ENCODE measurements around the gene SPOUT1. TPM values are rescaled to one million over a fixed set of nuclear protein-coding genes. Genes with fewer than 3 reads are reported as not detected.

Gene SPOUT1
- total and polyA plus RNA-seq, 2 of the 13 experiments (the other 11 are each of a cell fraction or from before 2014, with no cell fraction given): 39.0 to 45.8 TPM

- TF ChIP-seq ZNF646 (CRISPR knock-in tag; IDR thresholded peaks at IDR 0.05) (no peak), SP4 (CRISPR knock-in tag; IDR thresholded peaks at IDR 0.05) (peak; percentile 93), NPAS2 (CRISPR knock-in tag; IDR thresholded peaks at IDR 0.05; ENCODE audit: borderline replicate concordance) (no peak), ZSCAN20 (CRISPR knock-in tag; IDR thresholded peaks at IDR 0.05; ENCODE audit: borderline replicate concordance) (peak; percentile 81; the same call in 1 of the 2 replicates), TBP (CRISPR knock-in tag; IDR thresholded peaks at IDR 0.05) (no peak), IKZF4 (CRISPR knock-in tag; IDR thresholded peaks at IDR 0.05; ENCODE audit: borderline replicate concordance, low read depth, not compliant biosample characterization) (no peak), LRRFIP1 (CRISPR knock-in tag; conservative IDR thresholded peaks at IDR 0.05) (no peak), SIN3A (IDR thresholded peaks at IDR 0.05; ENCODE audit: borderline replicate concordance, low read depth, low read length) (peak; percentile 62; the same call in 1 of the 2 replicates), SSRP1 (CRISPR knock-in tag; IDR thresholded peaks at IDR 0.05) (no peak), AHR (CRISPR knock-in tag; IDR thresholded peaks at IDR 0.05) (0 out of 2 replicates have a peak, but pooled peaks have one; percentile 21), ZBTB37 (CRISPR knock-in tag; IDR thresholded peaks at IDR 0.05) (no peak), XRCC5 (optimal IDR thresholded peaks at IDR 0.05; ENCODE audit: low read length) (no peak), ZNF292 (CRISPR knock-in tag; IDR thresholded peaks at IDR 0.05; ENCODE audit: borderline replicate concordance, low read depth) (no peak), RFX5 (IDR thresholded peaks at IDR 0.05; ENCODE audit: low read depth, low read length) (no peak)
Measured at GRCh38 chr9:128829477-128830251, at the start of gene SPOUT1 (continued).
